NCI-H2107 treated with DMSO at 0.1 percent for 48 hours (cell line): ENCODE data around the gene C5AR1.
"Not testable (repeated sequence)": the region's sequence is repeated elsewhere in the genome, so short reads cannot be mapped to it uniquely, and the experiment has no call there.

ENCODE experiments used
- DNase-seq: peaks from one replicate; lab custom pipeline; 2025; ENCODE audit not compliant: unreplicated experiment; lab: John Stamatoyannopoulos, UW

Gene C5AR1

DNA sequence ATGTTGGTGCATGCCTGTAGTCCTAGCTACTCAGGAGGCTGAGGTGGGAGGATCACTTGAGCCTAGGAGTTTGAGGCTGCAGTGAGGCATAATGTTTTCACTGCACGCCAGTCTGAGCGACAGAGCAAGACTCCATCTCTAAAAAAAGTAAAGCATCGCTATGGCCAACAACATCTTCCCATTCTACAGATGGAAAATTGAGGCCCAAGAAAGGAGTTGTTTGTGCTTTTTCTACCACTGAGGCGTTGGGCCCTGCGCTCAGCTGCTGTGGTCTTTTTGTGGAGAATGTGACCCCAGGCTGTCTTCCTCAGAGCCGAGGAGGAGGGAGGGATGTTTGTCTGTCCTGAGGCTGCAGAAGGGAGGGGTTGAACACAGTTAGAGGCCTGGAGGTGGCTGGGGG lies 21.8 kb downstream of the C5AR1 start:
- no peak for DNase-seq

DNA sequence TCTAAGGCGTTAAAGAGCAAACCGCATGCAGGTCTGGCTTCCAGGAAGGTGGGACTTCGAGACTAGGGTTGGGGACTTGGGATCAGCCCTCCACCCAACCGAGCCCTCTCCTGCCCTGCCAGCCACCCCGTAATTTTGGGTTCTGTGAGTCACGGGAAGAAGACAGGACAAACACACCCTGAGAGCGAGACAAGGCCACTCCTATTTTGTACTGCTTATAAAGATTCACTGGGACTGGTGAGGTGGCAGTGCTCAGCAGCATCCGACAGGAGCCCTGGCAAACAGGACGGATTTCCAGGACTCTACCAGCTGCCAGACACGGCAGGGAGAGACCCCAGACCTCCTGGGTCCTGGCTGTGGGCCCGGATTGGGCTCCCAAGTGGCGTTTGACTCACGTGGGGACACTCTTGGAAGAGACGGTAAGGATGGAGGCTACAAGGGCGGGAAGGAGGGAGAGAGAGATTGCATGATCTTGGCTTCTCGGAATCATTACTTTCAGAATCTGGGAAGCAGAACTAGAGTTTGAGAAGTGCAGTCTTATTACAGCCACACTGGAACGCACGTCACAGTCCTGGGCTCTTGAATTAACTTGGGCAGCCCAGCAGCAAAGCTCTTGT lies 22.4 kb downstream of the C5AR1 start, which contains the start of gene C5AR2:
Gene C5AR2, plus strand, starts transcription at position 245 of the 617 bp plus-strand sequence. CDS start 8,625 bp downstream, outside the sequence.
- no peak for DNase-seq

DNA sequence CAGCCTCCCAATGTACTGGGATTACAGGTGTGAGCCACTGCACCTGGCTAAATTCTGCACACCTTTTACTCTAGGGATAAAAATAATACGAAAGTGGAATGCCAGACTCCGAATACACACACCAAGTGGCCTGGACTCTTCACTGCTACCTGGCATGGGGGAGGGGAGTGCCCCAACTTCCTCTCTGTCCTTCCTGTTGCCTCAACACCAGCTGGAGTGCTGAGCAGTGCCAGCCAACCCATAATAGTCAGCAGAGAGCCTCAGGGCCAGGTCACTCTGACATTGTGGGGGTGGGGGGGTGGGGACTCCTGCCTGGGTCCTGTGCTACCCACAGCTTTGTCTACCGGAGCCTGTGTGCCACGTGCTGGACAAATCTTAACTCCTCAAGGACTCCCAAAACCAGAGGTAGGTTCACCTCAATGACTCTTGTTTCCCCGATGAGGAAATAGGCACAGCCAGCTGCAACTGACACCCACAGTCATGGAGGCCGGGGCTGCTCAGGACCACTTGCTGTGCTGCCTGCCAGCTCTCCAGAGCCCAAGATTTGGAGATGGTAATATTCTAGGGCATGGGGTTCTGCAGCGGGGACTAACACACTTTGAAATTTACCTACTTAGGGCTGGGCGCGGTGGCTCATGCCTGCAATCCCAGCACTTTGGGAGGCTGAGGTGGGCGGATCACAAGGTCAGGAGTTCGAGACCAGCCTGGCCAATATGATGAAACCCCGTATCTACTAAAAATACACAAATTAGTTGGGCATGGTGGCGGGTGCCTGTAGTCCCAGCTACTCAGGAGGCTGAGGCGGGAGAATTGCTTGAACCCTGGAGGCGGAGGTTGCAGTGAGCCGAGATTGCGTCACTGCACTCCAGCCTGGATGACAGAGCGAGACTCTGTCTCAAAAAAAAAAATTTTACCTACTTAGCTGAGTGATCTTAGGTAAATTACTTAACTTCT lies 27.4 kb downstream of the C5AR1 start:
- DNase-seq: peak; percentile 23

DNA sequence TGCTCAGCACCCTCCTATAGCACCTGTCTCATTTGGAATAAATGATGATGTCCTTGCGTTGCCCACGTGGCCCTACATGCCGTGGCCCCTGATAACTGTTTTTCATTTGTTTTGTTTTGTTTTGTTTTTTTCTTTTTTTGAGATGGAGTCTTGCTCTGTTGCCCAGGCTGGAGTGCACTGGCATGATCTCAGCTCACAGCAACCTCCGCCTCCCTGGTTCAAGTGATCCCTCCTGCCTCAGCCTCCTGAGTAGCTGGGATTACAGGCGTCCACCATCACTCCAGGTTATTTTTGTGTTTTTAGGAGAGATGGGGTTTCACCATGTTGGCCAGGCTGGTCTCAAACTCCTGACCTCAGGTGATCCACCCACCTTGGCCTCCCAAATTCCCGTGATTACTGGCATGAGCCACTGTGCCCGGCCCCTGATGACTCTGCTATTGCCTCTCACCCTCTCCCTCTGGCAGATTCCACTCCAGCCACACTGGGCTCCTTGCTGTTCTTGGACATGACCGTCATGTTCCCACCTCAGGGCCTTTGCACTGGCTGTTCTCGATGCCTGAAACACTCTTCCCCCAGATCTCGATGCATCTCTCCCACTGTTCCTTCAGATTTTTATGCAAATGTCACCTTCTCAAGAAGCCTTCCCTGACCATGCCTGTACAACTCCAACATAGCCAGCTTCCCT lies 29.7 kb downstream of the C5AR1 start:
- no peak for DNase-seq

DNA sequence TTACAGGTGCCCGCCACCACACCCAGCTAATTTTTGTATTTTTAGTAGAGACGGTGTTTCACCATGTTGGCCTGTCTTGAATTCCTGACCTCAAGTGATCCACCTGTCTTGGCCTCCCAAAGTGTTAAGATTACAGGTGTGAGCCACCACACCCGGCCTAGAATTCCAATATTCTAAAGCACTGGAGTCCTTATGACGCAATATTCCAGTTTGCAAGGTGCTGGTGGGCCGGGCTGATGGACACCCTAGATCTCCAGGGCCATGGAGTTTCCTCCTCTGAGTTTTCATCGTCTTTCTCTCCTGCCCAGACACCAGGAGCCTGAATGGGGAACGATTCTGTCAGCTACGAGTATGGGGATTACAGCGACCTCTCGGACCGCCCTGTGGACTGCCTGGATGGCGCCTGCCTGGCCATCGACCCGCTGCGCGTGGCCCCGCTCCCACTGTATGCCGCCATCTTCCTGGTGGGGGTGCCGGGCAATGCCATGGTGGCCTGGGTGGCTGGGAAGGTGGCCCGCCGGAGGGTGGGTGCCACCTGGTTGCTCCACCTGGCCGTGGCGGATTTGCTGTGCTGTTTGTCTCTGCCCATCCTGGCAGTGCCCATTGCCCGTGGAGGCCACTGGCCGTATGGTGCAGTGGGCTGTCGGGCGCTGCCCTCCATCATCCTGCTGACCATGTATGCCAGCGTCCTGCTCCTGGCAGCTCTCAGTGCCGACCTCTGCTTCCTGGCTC lies 31.0 kb downstream of the C5AR1 start:
- DNase-seq: no peak

DNA sequence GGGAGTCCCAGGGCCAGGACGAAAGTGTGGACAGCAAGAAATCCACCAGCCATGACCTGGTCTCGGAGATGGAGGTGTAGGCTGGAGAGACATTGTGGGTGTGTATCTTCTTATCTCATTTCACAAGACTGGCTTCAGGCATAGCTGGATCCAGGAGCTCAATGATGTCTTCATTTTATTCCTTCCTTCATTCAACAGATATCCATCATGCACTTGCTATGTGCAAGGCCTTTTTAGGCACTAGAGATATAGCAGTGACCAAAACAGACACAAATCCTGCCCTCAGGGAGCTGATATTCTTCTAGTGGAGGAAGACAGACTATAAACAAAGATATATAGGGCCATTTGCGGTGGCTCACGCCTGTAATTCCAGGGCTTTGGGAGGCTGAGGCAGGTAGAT lies 32.1 kb downstream of the C5AR1 start:
- DNase-seq: no peak

DNA sequence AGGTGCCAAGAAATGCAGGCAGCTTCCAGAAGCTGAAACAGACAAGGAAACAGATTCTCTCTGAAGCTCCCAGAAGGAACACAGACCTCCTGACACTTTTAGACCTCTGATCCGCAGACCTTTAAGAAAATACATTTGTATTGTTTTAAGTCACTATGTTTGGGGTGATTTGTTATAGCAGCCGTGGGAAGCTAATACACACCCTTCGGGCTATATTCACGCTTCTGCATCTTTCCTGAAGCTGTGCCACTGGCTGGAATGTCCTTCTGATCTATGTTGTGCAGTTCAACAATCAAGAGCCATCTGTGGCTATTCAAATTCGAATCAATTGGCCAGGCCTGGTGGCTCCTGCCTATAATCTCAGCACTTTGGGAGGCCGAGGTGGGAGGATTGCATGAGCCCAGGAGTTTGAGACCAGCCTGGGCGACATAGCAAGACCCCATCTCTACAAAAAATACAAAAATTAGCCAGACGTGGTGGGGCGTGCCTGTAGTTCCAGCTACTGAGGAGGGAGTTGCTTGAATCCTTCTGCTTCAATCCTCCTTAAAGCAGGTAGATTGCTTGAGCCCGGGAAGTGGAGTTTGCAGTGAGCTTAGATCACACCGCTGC lies 33.6 kb downstream of the C5AR1 start:
- DNase-seq: no peak

DNA sequence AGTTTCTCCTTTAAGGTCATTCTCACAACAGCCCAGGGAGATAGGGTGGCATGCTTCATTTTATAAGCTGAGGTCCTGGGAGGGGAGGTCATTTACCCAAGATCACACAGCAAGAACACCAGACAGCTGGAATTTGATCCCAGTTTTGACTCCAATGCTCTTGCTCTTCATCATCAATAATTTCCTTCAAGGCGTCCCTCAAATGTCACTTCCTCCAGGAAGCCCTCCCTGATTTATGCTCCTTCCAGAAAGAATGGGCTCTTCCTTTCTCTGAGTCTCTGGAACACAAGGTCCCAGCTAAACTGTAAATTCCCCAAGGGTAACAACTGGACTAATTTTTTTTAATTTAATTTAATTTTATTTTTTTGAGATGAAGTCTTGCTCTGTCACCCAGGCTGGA lies 34.8 kb downstream of the C5AR1 start:
- DNase-seq: no peak

DNA sequence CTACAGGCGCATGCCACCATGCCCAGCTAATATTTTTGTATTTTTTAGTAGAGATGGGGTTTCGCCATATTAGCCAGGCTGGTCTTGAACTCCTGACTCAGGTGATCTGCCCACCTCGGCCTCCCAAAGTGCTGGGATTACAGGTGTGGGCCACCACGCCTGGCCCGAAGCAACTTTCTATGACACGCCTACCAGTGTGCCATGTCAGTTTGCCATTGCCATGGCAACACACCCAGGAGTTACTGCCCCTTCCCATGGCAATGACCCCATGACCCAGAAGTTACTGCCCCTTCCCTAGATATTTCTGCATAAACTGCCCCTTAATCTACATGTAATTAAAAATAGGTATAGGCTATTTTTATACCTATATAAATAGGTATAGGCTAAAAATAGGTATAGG lies 36.4 kb downstream of the C5AR1 start:
- not testable (repeated sequence) for DNase-seq

DNA sequence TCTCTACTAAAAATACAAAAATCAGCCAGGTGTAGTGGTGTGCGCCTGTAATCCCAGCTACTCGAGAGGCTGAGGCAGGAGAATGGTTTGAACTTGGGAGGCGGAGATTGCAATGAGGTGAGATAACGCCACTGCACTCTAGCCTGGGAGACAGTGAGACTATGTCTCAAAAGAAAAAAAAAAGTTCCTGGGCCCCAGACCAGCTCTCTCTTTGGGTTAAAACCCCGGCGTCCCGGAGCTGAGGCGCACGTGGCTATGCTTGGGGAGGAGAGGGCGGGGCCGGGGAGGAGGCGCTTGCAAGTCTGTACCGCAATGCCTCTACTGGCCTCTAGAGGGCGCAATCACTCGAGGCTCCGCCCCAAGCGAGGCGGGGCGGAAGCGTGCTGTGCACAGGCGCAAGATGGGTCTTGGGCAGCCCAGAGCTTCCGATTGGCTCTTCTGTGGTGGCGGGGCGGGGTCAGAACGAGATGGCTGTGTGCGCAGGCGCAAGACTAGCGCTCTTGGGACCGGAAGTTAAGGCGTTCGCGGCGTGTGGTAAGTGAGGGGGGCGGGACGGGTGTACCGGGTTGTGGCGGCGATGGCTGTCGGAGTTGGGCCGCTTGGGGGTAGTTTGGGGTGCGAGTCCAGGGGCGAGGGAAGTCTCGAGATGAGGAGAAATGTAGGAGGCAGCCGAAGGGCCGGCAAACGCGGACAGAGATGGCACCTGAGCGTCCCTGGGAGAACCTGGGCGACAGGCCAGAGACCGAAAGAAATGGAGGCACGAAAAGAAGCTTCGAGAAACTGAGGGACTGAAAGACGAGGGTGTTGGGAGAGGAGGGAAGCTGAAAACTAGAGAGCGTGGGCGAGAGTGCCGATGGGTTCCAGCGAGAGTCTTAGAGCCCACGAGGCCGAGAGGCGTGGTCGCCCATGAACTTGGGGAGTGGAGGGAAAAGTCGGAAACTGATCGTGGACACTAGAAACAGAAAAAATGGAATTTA lies 39.4 kb downstream of the C5AR1 start, which contains the start of gene DHX34:
Gene DHX34, plus strand, starts transcription at position 497 of the 977 bp plus-strand sequence. CDS start 3,716 bp downstream, outside the sequence.
- peak; percentile 97 for DNase-seq

DNA sequence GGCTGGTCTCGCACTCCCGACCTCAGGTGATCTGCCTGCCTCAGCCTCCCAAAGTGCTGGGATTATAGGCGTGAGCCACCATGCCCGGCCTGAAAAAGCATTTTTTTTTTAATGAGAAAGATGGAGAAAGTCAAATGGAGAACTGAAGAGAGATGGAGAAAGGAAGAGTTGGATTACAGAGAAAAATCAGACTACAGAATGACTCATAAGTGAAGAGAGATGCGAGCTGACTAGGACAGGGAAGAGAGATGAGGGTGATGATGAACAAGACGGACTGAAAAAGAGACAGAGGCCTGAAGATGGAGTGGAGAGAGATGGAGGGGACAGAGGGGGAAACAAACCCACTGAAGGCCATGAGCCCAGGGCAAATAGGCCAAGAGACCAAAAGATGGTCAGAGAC lies 41.0 kb downstream of the C5AR1 start:
- DNase-seq: no peak

DNA sequence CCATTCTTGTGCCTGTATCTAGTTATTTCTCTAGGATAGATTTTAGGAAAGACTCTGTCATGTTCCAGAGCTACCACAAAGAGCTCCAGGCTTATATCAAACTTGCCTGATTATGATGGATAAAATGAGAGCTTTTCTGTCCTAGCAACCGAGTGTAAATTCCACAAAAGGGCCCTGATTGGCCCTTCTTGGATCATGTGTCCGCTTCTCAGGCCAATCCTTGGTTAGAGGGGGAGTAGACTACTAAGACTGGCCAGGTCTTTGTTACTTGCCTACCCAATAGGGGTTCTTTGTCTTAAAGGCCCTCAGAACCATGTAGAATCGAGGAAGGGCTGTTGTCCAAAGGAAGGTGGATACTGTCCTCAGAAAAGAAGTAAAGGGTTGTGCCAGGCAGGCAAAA lies 41.9 kb downstream of the C5AR1 start:
- DNase-seq: no peak

DNA sequence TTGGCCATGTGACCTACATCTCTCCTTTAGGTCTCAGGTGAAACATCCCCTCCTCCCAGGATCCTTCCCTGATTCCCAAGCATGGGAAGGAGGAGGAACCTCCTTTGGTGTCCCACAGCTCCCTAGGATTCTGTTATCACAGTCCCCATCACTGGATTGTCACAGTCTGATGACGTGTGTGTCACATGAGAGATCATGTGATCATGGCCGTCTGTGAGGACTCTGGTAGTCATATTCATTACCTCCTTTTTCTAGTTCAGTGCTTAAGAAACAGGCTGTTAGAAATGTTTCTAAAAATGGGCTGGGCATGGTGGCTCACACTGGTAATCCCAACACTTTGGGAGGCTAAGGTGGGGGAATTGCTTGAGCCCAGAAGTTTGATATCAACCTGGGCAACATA lies 42.4 kb downstream of the C5AR1 start:
- DNase-seq: no peak

DNA sequence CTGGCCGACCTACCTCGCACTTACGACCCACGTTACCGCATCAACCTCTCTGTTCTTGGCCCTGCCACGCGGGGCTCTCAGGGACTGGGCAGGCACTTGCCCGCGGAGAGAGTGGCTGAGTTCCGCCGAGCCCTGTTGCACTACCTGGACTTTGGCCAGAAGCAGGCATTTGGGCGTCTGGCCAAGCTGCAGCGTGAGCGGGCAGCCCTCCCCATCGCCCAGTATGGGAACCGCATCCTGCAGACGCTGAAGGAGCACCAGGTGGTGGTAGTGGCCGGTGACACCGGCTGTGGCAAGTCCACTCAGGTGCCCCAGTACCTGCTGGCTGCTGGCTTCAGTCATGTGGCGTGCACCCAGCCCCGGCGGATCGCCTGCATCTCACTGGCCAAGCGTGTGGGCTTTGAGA lies 43.6 kb downstream of the C5AR1 start:
- no peak for DNase-seq

DNA sequence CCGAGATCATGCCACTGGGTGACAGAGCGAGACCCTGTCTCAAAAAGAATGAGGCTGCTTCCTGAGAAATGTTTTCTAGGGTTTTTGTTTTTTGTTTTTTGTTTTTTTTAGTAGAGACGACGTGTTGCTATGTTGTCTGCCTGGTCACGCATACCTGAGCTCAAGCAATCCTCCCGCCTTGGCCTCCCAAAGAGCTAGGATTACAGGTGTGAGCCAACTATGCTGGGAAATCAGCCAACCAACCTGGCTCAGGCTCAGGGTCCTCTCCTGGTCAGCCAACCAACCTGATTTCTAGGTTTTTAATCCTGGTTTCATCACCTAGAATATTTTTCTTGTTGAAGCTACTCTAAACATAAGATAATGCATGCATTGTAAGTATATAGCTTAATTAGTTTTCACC lies 47.2 kb downstream of the C5AR1 start:
- no peak for DNase-seq

DNA sequence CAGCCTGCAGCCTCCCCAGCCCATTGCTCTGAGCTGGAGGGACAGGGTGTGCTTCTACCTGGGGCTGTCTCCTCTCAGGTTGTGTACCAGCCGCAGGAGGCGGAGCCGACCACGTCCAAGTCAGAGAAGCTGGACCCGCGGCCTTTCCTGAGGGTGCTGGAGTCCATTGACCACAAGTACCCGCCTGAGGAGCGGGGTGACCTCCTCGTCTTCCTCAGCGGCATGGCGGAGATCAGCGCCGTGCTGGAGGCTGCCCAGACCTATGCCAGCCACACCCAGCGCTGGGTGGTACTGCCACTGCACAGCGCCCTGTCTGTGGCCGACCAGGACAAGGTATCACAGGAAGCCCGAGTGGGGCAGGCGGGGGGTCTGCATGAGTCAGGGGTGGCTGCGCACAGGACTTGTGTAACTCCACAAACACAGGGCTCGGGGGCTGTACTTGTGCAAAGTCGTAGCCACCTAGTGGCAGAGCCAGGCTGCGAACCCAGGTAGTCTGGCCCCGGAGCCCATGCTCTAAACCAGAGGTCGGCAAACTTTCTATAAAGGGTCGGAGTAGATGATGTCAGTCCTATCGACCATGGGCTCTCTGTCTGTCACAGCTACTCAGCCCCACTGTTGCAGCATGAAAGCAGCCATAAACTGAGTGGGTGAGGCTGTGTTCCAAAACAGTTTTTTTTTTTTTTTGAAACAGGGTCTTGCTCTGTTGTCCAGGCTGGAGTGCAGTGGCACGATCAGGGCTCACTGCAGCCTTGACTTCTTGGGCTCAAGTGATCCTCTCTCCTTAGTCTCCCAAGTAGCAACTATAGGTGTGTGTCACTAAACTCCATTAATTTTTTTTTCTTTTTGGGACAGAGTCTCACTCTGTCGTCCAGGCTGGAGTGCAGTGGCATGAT lies 48.4 kb downstream of the C5AR1 start:
- DNase-seq: no peak

DNA sequence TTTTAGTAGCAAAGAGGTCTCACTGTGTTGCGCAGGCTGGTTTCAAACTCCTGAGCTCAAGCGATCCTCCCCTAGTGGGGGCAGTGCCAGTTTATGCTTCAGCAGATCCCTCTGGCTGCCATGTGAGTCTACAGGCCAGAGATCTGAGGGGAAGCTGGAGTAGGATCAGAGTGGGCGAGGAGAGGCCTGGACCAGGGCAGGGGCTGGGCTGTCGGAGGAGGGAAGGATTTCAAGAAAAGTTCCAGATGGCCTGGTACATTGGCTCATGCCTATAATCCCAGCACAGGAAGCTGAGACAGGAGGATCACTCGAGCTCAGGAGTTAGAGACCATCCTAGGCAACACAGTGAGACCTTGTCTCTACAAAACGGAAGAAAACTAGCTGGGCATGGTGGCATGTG lies 49.3 kb downstream of the C5AR1 start:
- DNase-seq: no peak

DNA sequence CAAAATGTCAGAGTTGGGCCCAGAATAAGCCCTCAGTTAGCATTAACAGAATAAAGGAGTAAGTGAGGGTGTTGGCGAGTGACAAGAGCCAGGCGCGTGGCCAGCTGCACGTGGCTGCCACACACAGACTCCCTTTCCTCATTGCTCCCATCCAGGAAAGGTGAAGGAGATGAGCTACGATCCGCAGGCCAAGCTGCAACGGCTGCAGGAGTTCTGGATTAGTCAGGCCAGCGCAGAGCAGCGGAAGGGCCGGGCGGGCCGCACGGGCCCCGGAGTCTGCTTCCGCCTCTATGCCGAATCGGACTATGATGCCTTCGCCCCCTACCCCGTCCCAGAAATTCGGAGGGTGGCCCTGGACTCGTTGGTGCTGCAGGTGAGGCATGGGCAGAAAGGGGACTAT lies 52.7 kb downstream of the C5AR1 start:
- no peak for DNase-seq
